D721Med (cell line): Measurements from ENCODE around the gene CCR7.

ENCODE experiments used
- DNase-seq: peaks from one replicate; pipeline ENCODE4 v3.0.0; 2011; ENCODE audit warnings: low spot score; ENCODE audit not compliant: insufficient read length
- FAIRE-seq: peaks from 2 replicates; lab custom pipeline; 2011; peaks lifted over from hg19 to GRCh38; lab: Jason Lieb, UNC
- TF ChIP-seq, protein P1 (sequence below): IDR thresholded peaks from 2 replicates; pipeline ENCODE4 v1.5.1; 2012; ENCODE audit warnings: mild to moderate bottlenecking, control low read depth; ENCODE audit not compliant: insufficient read depth; ENCODE audit errors: missing control alignments

CCR7 gene

DNA sequence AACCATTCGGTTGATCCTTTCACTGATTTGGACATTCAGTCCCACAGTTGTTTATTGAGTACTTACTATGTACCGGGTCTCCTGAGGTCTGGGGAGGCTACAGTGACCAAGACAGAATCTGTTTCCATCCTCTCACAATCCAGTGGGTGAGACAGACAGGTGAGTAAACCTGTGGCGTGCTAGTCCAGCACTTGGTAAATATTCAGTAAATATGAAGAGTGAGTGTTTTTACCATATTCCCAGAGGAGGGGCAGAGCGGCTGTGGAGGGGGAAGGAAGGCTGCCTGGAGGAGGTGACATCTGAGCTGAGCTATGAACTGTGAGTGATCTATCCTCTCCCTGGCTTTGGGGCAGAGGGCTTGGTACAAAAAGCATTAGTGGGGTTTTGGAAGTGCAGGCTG is 31.4 kb downstream of the CCR7 start:
- TF ChIP-seq, protein P1, sequence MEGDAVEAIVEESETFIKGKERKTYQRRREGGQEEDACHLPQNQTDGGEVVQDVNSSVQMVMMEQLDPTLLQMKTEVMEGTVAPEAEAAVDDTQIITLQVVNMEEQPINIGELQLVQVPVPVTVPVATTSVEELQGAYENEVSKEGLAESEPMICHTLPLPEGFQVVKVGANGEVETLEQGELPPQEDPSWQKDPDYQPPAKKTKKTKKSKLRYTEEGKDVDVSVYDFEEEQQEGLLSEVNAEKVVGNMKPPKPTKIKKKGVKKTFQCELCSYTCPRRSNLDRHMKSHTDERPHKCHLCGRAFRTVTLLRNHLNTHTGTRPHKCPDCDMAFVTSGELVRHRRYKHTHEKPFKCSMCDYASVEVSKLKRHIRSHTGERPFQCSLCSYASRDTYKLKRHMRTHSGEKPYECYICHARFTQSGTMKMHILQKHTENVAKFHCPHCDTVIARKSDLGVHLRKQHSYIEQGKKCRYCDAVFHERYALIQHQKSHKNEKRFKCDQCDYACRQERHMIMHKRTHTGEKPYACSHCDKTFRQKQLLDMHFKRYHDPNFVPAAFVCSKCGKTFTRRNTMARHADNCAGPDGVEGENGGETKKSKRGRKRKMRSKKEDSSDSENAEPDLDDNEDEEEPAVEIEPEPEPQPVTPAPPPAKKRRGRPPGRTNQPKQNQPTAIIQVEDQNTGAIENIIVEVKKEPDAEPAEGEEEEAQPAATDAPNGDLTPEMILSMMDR, result no peak
- FAIRE-seq (no peak), DNase-seq (no peak)

DNA sequence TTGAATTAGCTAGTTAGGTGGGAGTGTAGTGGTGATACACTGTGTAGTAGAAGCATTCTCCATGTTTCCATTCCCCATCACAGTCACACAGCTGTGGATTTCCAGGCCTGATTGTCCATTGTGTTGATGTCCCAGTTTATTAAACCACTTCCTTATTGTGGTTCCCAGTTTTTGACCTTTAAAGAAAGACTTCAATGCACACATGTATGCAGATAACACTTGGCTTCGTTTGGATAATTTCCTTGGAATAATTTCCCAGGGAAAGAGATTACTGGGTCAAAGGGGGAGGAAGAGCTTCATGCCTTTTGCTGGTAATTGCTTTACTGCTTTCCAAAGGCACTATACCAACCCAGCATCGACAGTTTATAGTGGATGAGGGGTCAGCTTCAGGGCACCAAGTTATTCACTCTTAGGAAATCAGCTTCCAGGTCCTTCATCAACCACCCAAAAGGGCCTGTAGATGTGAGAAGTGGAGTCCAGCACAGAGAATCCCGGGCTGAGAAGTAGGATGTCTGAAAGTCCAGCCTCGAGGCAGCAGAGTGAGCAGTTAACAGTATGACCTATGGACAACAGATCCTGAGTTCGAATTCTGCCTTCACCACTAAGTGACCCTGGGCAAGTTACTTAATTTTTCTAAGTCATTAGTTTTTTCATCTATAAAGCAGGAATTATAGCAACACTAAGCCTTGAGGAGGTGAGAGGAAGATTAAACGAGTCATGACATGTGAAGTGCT is 32.6 kb downstream of the CCR7 start:
- DNase-seq (no peak), FAIRE-seq (no peak)
- TF ChIP-seq, protein P1, result no peak

DNA sequence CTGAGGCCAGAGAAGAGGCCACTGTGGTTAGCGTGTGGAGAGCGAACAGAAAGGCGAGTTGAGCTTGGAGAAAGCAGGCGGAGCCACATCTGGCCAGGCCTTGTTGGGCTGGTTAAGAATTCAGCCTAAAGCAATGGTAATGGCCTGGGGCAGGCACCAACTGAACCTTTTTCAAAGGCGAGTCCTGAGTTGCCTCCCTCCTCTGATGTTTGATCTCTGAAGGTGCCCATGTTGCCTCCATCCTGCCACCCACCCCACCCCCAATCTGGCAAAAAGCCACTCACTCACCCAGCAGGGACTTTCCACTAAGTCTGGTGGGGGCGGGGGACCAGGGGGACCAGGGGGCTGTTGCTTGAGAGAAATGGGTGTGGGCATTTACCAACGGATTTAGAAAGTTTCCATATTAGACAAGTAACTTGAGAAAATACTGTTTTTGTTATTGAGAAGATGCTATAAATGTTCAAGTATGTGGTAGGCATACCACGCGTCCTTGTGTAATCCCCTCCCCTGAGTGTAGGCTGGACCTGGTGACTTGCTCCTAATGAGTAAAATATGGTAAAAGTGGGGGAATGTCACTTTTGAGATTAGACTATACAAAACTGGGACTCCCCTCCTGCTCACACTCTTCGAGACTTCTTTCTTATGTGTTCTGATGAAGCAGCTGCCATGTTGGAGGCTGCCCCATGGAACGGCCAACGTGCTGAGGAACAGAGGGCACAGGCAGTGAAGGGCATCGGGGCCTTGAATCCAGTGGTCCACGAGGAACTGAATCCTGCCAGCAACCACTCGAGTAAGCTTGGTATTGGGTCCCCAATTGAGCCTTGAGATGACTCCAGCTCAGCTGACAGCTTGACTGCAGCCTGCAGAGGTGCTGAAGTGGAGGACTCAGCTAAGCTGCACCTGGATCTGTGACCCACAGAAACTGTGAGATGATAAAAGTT is 34.0 kb downstream of the CCR7 start:
- TF ChIP-seq, protein P1, result no peak
- no peak for FAIRE-seq
- no peak for DNase-seq

DNA sequence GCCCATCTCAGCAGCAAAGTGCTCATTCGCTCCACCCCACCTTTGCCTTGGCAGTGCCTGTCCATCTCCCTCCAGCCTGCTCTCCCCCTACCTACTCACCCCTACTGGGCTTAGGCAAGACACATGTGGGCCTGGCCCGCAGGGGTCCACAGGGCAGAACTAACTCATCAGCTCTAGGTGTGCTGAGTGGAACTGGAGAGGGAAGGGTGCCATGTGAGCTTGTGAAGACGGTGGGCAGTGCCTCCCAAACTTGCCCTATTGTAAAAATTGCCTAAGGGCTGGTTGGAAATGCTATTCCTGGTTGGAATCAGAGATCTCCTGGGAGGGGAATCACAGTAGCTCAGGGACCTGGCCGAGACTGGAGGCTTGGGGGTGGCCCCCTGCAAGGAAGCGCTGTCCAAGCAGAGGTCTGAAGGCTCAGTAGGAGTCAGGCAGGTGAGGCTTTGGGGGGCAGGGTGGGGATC is 34.7 kb downstream of the CCR7 start:
- FAIRE-seq (no peak), DNase-seq (no peak)
- TF ChIP-seq, protein P1, result no peak

DNA sequence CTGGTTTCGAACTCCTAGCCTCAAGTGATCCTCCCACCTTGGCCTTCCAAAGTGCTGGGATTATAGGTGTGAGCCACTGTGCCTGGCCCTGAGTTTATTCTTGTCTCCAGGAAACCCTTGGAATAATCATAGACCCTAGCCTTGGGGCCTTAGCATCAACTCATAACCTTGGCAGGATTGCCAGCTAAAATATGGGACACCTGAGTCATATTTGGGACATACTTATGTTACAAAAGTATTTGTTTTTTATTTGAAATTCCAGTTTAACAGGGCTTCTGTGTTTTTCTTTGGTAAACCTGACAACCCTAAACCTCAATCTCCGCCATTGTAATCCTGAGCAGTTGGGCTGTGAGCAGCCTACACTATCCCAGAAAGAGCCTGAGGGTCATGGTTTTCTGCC is 35.3 kb downstream of the CCR7 start:
- FAIRE-seq (no peak), DNase-seq (no peak)
- TF ChIP-seq, protein P1, result no peak

DNA sequence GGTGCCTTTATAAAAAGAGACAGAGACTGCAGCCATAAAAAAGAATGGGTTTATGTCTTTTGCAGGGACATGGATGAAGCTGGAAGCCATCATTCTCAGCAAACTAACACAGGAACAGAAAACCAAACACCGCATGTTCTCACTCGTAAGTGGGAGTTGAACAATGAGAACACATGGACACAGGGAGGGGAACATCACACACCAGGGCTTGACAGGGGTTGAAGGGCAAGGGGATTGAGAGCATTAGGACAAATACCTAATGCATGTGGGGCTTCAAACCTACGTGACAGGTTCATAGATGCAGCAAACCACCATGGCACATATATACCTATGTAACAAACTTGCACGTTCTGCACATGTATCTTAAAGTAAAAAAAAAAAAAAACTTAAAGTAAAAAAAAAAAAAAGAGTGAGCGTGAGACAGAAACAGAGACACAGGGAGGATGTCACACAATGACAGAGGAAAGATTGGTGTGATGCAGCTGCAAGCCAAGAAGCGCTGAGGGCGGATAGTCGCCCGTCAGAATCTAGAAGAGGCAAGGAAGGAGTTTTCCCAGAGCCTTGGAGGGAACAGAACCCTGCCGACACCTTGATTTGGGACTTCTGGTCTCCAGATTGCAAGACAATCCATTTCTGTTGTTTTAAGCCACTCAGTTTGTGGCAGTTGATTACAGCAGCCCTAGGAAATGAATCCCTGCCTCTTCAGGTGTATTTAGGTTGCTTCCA is 36.4 kb downstream of the CCR7 start:
- no peak for FAIRE-seq
- no peak for DNase-seq
- TF ChIP-seq, protein P1, result no peak
